SH-SY5Y (cell line): ENCODE data around the gene ACSL6.

Experiments
- GATA2 ChIP-seq: IDR thresholded peaks from 2 replicates; pipeline ENCODE4 v1.6.1; 2011; ENCODE audit warnings: mild to moderate bottlenecking, low read depth, low read length
- GATA3 ChIP-seq: IDR thresholded peaks from 2 replicates; pipeline ENCODE4 v1.6.1; 2011; ENCODE audit warnings: low read depth, mild to moderate bottlenecking, low read length, moderate library complexity

DNA sequence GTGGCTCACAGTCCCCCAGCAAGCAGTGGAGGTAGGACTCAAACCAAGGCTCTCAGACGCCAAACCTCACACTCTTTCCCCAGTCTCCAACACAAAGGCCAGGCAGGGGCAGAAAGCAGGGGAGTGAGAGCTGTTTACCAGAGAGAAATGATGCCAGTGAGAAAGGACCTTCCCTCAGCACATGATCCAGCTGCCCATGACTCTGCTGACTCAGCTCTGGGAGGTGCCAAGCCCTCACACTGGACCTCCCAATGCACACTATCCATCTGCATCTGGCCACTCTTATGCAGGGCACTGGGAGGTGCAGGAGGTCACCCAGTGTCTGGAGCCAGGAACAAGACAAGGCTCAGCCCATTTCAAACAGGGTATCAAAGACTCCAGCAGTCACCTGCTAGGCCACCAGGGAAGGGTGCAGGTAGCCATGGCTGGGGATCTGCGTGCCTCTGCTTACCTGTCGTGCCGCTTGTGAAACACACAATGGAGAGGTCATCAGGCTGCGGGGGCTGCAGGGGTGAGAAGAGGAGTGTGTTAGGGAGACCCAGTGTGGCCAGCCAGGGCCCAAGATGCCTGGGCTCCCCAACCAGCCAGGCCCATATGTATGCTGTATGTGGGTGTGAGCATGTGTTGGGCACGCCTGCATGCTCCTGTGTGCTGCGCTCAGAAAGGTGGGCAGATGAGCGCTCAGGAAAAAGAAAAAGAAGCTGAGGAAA, 26.3 kb downstream of the ACSL6 start:
- TF ChIP-seq GATA2 (no peak), GATA3 (no peak)
